Spinal cord (tissue), 10 donors: Measurements from ENCODE around the gene SORBS1. TPM values are rescaled to one million over a fixed set of nuclear protein-coding genes. Genes with fewer than 3 reads are reported as not detected.
A peak's percentile ranks its signal among the peaks of the same experiment; 100 is the strongest.

Source experiments
- DNase-seq, 6 donors: peaks; one replicate each; pipeline versions ENCODE4 v3.0.0 to v3.0.0-alpha.2; 2013 to 2015; ENCODE audit warnings: low spot score in 6 of 6, low read depth in 4 of 6
- H3K27ac ChIP-seq: one replicate; pipeline ENCODE4 v1.5.1; 2013; ENCODE audit warnings: low read depth, low read length, control low read depth
- H3K27me3 ChIP-seq: one replicate; pipeline ENCODE4 v1.6.1; 2013; ENCODE audit warnings: low read length; ENCODE audit not compliant: control insufficient read depth, insufficient read depth
- H3K36me3 ChIP-seq: one replicate; pipeline ENCODE4 v1.6.1; 2013; ENCODE audit warnings: low read length; ENCODE audit not compliant: control insufficient read depth, insufficient read depth
- H3K4me1 ChIP-seq: one replicate; pipeline ENCODE4 v1.6.1; 2013; ENCODE audit warnings: low read length; ENCODE audit not compliant: control insufficient read depth, insufficient read depth
- H3K4me3 ChIP-seq: one replicate; pipeline ENCODE4 v1.5.1; 2013; ENCODE audit warnings: low read depth, low read length, control low read depth
- H3K9me3 ChIP-seq: one replicate; pipeline ENCODE4 v1.6.1; 2013; ENCODE audit warnings: low read length; ENCODE audit not compliant: control insufficient read depth, insufficient read depth
- WGBS: methylation state at CpG from one replicate; pipeline ENCODE4 v1.1.5; 2013; ENCODE audit warnings: missing lambda C conversion rate; ENCODE audit not compliant: insufficient coverage; 5-methylcytosine and 5-hydroxymethylcytosine counted together
- polyA plus RNA-seq, 2 donors: library from polyadenylated mRNA; unstranded; fragments of 120-200 nt; gene quantifications; one replicate each; pipeline ENCODE4 v1.2.1, GENCODE V29; 2013; ENCODE audit not compliant: insufficient read length in 2 of 2
- total RNA-seq, 2 donors: library from RNA; depleted of rRNA in 1 of 2; stranded (reverse); fragments of 120-200 nt in 1 of 2; fragments of >200 nt in 1 of 2; gene quantifications; one replicate each; pipeline versions ENCODE4 v1.2.3 to v1.2.4, GENCODE V29; 2013 to 2014
- donor health status: healthy.

SORBS1 gene
- total and polyA plus RNA-seq, 4 donors = 95.1 to 129 (median 100.0) TPM

GRCh38 chr10:95524358-95525032 is 36.7 kb downstream of the SORBS1 start:
- Histone ChIP-seq H3K27me3 (no peaks in the 10 kb centered on the region), H3K4me1 (peaks cover 13% of the 10 kb centered on the region), H3K4me3 (no peak overlapping the region), H3K9me3 (no peaks in the 10 kb centered on the region), H3K36me3 (no peaks in the 10 kb centered on the region), H3K27ac (no peak overlapping the region)
- WGBS = 96% methylated on average over 4 of the region's 7 CpGs
- no peak for DNase-seq

- H3K4me1 ChIP-seq = peaks cover 31% of the 10 kb centered on the region
- H3K9me3 ChIP-seq = no peaks in the 10 kb centered on the region
- 93% methylated on average over 2 of the region's 2 CpGs for WGBS
- no peaks in the 10 kb centered on the region for H3K27me3 ChIP-seq
- no peak for DNase-seq
- H3K36me3 ChIP-seq = no peaks in the 10 kb centered on the region
- H3K27ac ChIP-seq = no peak overlapping the region
- H3K4me3 ChIP-seq = no peak overlapping the region
Observed at GRCh38 chr10:95522117-95522516, 39.1 kb downstream of the SORBS1 start.

GRCh38 chr10:95520617-95521016 is 40.6 kb downstream of the SORBS1 start:
- WGBS = no CpG with 5 or more reads among the region's 1 CpG
- Histone ChIP-seq H3K27me3 (no peaks in the 10 kb centered on the region), H3K27ac (no peak overlapping the region), H3K36me3 (no peaks in the 10 kb centered on the region), H3K4me1 (peaks cover 31% of the 10 kb centered on the region), H3K9me3 (no peaks in the 10 kb centered on the region), H3K4me3 (no peak overlapping the region)
- no peak for DNase-seq

GRCh38 chr10:95518455-95519452 is 42.4 kb downstream of the SORBS1 start:
- DNase-seq = peak in 2 of 6 donors; percentile 51 to 76
- Histone ChIP-seq H3K27me3 (no peaks in the 10 kb centered on the region), H3K4me1 (peaks cover 35% of the 10 kb centered on the region), H3K36me3 (no peaks in the 10 kb centered on the region), H3K9me3 (no peaks in the 10 kb centered on the region), H3K27ac (peak overlapping the region; percentile 61), H3K4me3 (no peak overlapping the region)
- WGBS = 53% methylated on average over 5 of the region's 8 CpGs

GRCh38 chr10:95517536-95518454 is 43.4 kb downstream of the SORBS1 start:
- H3K36me3 ChIP-seq = no peaks in the 10 kb centered on the region
- H3K27me3 ChIP-seq = no peaks in the 10 kb centered on the region
- H3K4me1 ChIP-seq = peaks cover 41% of the 10 kb centered on the region
- H3K27ac ChIP-seq = peak overlapping the region; percentile 16
- H3K9me3 ChIP-seq = no peaks in the 10 kb centered on the region
- 38% methylated on average over 4 of the region's 5 CpGs for WGBS
- no peak overlapping the region for H3K4me3 ChIP-seq
- DNase-seq = peak in 2 of 6 donors; percentile 35 to 55

GRCh38 chr10:95516774-95517373 is 44.3 kb downstream of the SORBS1 start:
- H3K9me3 ChIP-seq = no peaks in the 10 kb centered on the region
- H3K36me3 ChIP-seq = no peaks in the 10 kb centered on the region
- WGBS = 93% methylated on average over 3 of the region's 7 CpGs
- no peak for DNase-seq
- H3K27me3 ChIP-seq = no peaks in the 10 kb centered on the region
- H3K4me3 ChIP-seq = no peak overlapping the region
- no peak overlapping the region for H3K27ac ChIP-seq
- H3K4me1 ChIP-seq = peaks cover 46% of the 10 kb centered on the region

GRCh38 chr10:95513941-95514392 is 47.2 kb downstream of the SORBS1 start:
- DNase-seq = peak in 4 of 6 donors; percentile 21 to 87 (median 32)
- no CpG with 5 or more reads among the region's 2 CpGs for WGBS

GRCh38 chr10:95513008-95513589 is 48.1 kb downstream of the SORBS1 start:
- peak overlapping the region; percentile 59 for H3K27ac ChIP-seq
- 91% methylated on average over 5 of the region's 11 CpGs for WGBS
- no peak overlapping the region for H3K4me3 ChIP-seq
- no peaks in the 10 kb centered on the region for H3K9me3 ChIP-seq
- H3K27me3 ChIP-seq = no peaks in the 10 kb centered on the region
- no peak for DNase-seq
- peaks cover 34% of the 10 kb centered on the region for H3K4me1 ChIP-seq
- no peaks in the 10 kb centered on the region for H3K36me3 ChIP-seq

More at GRCh38 chr10:95513941-95514392, 47.2 kb downstream of the SORBS1 start:
- peak overlapping the region; percentile 59 for H3K27ac ChIP-seq
- H3K27me3 ChIP-seq = no peaks in the 10 kb centered on the region
- no peaks in the 10 kb centered on the region for H3K36me3 ChIP-seq
- no peak overlapping the region for H3K4me3 ChIP-seq
- peaks cover 40% of the 10 kb centered on the region for H3K4me1 ChIP-seq
- H3K9me3 ChIP-seq = no peaks in the 10 kb centered on the region
